Activated naive CD4-positive, alpha-beta T cell treated with anti-CD3 and anti-CD28 coated beads for 36 hours (primary cell): ENCODE results near the gene ASIC4. TPM values are rescaled to one million over a fixed set of nuclear protein-coding genes. Genes with fewer than 3 reads are reported as not detected.

Experiments
- CTCF ChIA-PET: fragments of 350-600 bp; sonication (Branson Sonifier 250); formaldehyde crosslinking; loops from one replicate; lab custom pipeline; 2021; ENCODE audit warnings: antibody characterized with exemption; lab: Charles Lee
- DNase-seq: peaks from one replicate; pipeline ENCODE4 v3.0.0-alpha.2; 2020
- H3K27ac Mint-ChIP-seq: one replicate; pipeline ENCODE4 v1.8.0; 2021; ENCODE audit warnings: mild to moderate bottlenecking, mixed read lengths
- H3K27me3 Mint-ChIP-seq: one replicate; pipeline ENCODE4 v1.8.0; 2021; ENCODE audit warnings: low read depth, mixed read lengths
- H3K36me3 Mint-ChIP-seq: one replicate; pipeline ENCODE4 v1.8.0; 2021; ENCODE audit warnings: low read depth, mixed read lengths
- H3K4me1 Mint-ChIP-seq: one replicate; pipeline ENCODE4 v1.8.0; 2021; ENCODE audit warnings: low read depth, mixed read lengths
- H3K4me3 Mint-ChIP-seq: one replicate; pipeline ENCODE4 v1.8.0; 2021; ENCODE audit warnings: mild to moderate bottlenecking, moderate library complexity, mixed read lengths
- H3K9me3 Mint-ChIP-seq: one replicate; pipeline ENCODE4 v1.8.0; 2021; ENCODE audit warnings: mixed read lengths
- intact Hi-C: fragments of 100-400 bp; cut with micrococcal nuclease; formaldehyde crosslinking; loops from one replicate; pipeline ENCODE4 v1.15.1; 2023
- total RNA-seq, 2 experiments: library from RNA; stranded (reverse); gene quantifications; one replicate each; pipeline ENCODE4 v1.2.3, GENCODE V29; 2021

ASIC4 gene
- total RNA-seq, 2 experiments from 2014 or later, result not detected

GRCh38 chr2:219541611-219542180, 27.4 kb downstream of the ASIC4 start:
- peaks cover 20% of the 10 kb centered on the region for H3K4me1 Mint-ChIP-seq
- H3K9me3 Mint-ChIP-seq, result no peaks in the 10 kb centered on the region
- H3K27me3 Mint-ChIP-seq, result peaks cover 3% of the 10 kb centered on the region
- DNase-seq, result peak; percentile 91
- peak overlapping the region; percentile 79 for H3K4me3 Mint-ChIP-seq
- H3K27ac Mint-ChIP-seq, result no peak overlapping the region
- H3K36me3 Mint-ChIP-seq, result peaks cover 9% of the 10 kb centered on the region
- intact Hi-C loops, result loop anchor here (1.0 to 5.0 kb wide), 7 partner anchors 19 to 381 kb away; partner anchors contain the start of genes CNPPD1, GLB1L, NHEJ1 and RETREG2
- CTCF ChIA-PET, result interaction anchor here (0.6 to 6.0 kb wide), 36 partner anchors 7 to 1011 kb away, joined by 3 to 65 read pairs (median 5); partner anchors contain the start of genes GMPPA, OBSL1 and STK11IP

- intact Hi-C loops, result loop anchor here (1.0 to 5.0 kb wide), 9 partner anchors 9 to 382 kb away; partner anchors contain the start of genes CNPPD1, DNAJB2, GLB1L and GMPPA
- no peak for DNase-seq
- Mint-ChIP-seq H3K4me3 (peak overlapping the region; percentile 79), H3K9me3 (no peaks in the 10 kb centered on the region), H3K36me3 (peaks cover 9% of the 10 kb centered on the region), H3K4me1 (peaks cover 20% of the 10 kb centered on the region), H3K27me3 (peaks cover 8% of the 10 kb centered on the region), H3K27ac (no peak overlapping the region)
- CTCF ChIA-PET, result interaction anchor here (0.6 to 6.0 kb wide), 9 partner anchors 11 to 928 kb away, joined by 3 to 56 read pairs (median 19); partner anchors contain the start of gene STK11IP
These were observed 28.8 kb downstream of the ASIC4 start for GRCh38 chr2:219542931-219543595.

DNA sequence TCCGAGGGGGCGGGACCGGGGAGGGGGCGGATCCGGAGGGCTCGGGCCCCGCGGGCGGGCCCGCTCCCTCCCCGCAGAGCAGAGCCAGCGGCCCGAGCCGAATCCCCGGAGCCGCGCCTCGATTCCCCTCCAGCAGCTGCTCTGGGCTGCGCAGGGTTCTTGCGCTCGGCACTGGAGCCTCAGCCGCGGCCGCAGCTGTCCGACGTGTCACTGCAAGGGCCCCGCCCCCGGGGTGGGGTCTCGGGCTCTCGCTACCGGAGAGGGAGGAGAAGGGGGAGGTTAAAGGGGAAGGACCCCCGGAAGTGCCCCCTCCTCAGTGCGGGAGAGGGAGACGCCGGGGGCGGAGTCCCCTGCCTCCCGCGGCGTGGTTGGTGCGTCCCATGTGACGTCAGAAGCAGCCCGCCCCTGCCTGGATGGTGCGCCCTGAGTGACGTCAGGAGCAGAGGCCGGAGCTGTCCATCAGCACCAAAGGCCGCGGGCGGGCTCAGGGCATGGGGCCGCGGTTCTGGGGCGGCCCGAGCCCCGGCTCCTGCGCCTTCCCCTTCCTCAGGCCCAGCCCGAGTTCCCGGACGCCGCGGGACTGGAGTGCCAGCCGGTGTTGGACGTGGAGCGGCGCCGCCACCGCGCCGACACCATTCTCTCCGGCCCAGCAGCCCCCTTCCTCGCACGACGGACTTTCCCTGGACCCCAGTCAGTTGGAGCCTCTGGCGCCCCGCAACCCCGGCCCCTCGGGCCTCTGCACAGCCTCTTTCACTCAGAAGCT, 29.5 kb downstream of the ASIC4 start, which contains the start of the genes CHPF and TMEM198:
CHPF (minus strand) TSS at position 214 of the 763 bp plus-strand sequence. CDS start 271 bp downstream, outside the sequence.
TMEM198 (plus strand) TSS at position 433 of the 763 bp plus-strand sequence. CDS start 700 bp downstream, outside the sequence.
- Mint-ChIP-seq H3K27ac (no peak within 1 kb of the TSS), H3K4me1 (peaks cover 20% of the 10 kb centered on the region), H3K36me3 (peaks cover 5% of the 10 kb centered on the region), H3K9me3 (no peaks in the 10 kb centered on the region), H3K4me3 (peak within 1 kb of the TSS; percentile 79), H3K27me3 (peaks cover 8% of the 10 kb centered on the region)
- intact Hi-C loops, result loop anchor here (1.0 to 5.0 kb wide), 9 partner anchors 9 to 383 kb away; partner anchors contain the start of genes CNPPD1, DNAJB2, GLB1L and GMPPA
- CTCF ChIA-PET, result interaction anchor here (1.0 to 6.0 kb wide), 7 partner anchors 10 to 103 kb away, joined by 3 to 56 read pairs (median 19); partner anchors contain the start of gene STK11IP
- DNase-seq, result peak; percentile 97

DNA sequence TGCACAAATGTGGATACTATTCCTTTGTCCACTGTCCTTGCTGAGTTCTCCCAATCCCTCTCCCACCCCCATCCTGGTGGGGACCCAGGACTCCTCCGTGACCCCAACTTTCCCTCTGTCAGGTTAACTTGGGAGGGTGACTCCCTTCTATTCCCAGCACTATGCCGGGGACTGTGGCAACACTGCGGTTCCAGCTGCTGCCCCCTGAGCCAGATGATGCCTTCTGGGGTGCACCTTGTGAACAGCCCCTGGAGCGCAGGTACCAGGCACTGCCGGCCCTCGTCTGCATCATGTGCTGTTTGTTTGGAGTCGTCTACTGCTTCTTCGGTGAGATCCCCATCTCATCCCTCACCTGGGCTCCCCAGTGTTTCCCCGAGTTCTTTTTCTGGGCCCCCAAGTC, 30.3 kb downstream of the ASIC4 start:
- Mint-ChIP-seq H3K27ac (no peak overlapping the region), H3K9me3 (no peaks in the 10 kb centered on the region), H3K27me3 (peaks cover 10% of the 10 kb centered on the region), H3K4me3 (peak overlapping the region; percentile 62), H3K36me3 (peaks cover 5% of the 10 kb centered on the region), H3K4me1 (peaks cover 20% of the 10 kb centered on the region)
- DNase-seq, result no peak
- CTCF ChIA-PET, result interaction anchor here (0.6 to 1.3 kb wide), 2 partner anchors 15 to 41 kb away, joined by 3 to 9 read pairs; no protein-coding TSS in a partner anchor
- intact Hi-C loops, result loop anchor here (5.0 kb wide), 2 partner anchors 297 to 367 kb away; partner anchors contain the start of genes CNPPD1, GLB1L, RETREG2 and STK16

DNA sequence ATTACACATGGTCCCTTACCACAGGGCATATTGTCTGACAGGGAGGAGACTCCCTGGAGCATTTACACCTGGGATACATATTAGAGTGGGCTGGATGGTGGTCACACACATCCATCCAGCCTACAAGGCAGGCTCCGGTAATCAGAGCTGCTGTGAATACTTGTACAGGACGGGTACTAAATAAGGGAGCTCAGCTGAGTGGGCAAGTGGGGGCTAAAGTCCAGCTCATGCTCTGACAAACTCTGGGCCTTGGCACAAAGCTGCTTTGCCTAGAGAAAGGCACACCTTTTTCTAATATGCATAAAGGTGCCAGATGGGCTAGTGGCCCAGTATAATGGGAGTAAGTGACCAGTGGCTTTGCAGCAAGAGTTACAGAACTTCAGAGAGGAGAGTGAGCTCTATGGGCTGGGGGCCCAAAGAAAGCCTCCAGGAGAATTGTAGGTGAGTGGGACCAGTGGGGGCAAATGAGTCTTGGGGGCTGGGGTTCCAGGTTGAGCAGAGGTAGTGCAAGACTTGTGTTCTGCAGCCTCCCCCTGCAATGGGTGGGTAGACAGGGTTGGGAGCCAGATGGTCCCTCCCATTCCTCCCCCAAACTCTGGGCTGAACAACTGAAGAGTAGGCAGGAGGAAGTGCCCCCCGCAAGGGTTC, 31.1 kb downstream of the ASIC4 start:
- no peak for DNase-seq
- CTCF ChIA-PET, result interaction anchor here (1.0 to 1.3 kb wide), 2 partner anchors 14 to 15 kb away, joined by 4 to 9 read pairs; no protein-coding TSS in a partner anchor
- peaks cover 20% of the 10 kb centered on the region for H3K4me1 Mint-ChIP-seq
- intact Hi-C loops, result no loop called here
- H3K36me3 Mint-ChIP-seq, result peaks cover 5% of the 10 kb centered on the region
- H3K27ac Mint-ChIP-seq, result no peak overlapping the region
- H3K27me3 Mint-ChIP-seq, result peaks cover 10% of the 10 kb centered on the region
- H3K4me3 Mint-ChIP-seq, result no peak overlapping the region
- no peaks in the 10 kb centered on the region for H3K9me3 Mint-ChIP-seq

DNA sequence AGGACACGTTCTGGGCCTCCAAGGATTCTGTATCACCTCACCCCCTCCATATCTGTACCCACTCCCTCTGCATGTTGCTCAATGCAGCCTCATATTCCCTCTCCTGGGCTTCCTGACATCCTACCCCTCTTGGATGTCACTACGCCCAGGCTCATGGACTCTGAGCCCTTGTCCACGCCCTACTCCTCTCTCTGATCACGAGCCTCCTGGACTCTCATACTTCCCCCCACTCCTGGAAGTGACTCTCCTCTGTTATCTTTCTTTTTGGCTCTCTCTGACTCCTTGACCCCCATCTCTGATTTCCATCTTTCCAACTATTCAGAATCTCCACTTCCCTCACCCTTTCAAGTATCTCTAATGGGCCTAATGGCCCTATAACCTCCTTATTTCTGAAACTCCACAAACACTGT, 31.7 kb downstream of the ASIC4 start:
- peaks cover 1% of the 10 kb centered on the region for H3K36me3 Mint-ChIP-seq
- intact Hi-C loops, result no loop called here
- DNase-seq, result no peak
- CTCF ChIA-PET, result interaction anchor here (1.0 to 1.3 kb wide), 2 partner anchors 14 to 16 kb away, joined by 4 to 9 read pairs; no protein-coding TSS in a partner anchor
- H3K27ac Mint-ChIP-seq, result no peak overlapping the region
- H3K4me1 Mint-ChIP-seq, result peaks cover 21% of the 10 kb centered on the region
- H3K27me3 Mint-ChIP-seq, result peaks cover 14% of the 10 kb centered on the region
- no peaks in the 10 kb centered on the region for H3K9me3 Mint-ChIP-seq
- H3K4me3 Mint-ChIP-seq, result no peak overlapping the region

DNA sequence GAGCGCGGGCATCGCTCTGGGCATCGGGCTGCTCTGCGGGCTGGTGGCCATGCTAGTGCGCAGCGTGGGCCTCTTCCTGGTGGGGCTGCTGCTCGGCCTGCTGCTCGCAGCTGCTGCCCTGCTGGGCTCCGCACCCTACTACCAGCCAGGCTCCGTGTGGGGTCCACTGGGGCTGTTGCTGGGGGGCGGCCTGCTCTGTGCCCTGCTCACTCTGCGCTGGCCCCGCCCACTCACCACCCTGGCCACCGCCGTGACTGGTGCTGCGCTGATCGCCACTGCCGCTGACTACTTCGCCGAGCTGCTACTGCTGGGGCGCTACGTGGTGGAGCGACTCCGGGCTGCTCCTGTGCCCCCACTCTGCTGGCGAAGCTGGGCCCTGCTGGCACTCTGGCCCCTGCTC, 33.3 kb downstream of the ASIC4 start:
- Mint-ChIP-seq H3K4me1 (peaks cover 15% of the 10 kb centered on the region), H3K27me3 (peaks cover 22% of the 10 kb centered on the region), H3K36me3 (no peaks in the 10 kb centered on the region)

DNA sequence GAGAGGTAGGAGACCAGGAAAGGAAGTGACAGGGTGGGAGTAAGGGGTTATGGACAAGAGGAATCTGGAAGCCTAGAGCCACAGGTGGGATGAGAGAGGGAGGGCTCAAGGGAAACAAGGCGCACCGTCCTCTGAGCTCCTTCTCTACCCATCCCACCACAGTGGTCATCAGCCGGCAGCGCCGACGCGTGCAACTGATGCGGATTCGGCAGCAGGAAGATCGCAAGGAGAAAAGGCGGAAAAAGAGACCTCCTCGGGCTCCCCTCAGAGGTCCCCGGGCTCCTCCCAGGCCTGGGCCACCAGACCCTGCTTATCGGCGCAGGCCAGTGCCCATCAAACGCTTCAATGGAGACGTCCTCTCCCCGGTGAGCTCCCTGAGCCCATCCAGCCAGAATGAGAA, 34.7 kb downstream of the ASIC4 start:
- CTCF ChIA-PET, result interaction anchor here (0.6 to 2.3 kb wide), 5 partner anchors 8 to 117 kb away, joined by 3 to 8 read pairs (median 4); no protein-coding TSS in a partner anchor
- H3K27me3 Mint-ChIP-seq, result peaks cover 31% of the 10 kb centered on the region
- peaks cover 15% of the 10 kb centered on the region for H3K4me1 Mint-ChIP-seq
- DNase-seq, result no peak
- H3K4me3 Mint-ChIP-seq, result no peak overlapping the region
- H3K9me3 Mint-ChIP-seq, result no peaks in the 10 kb centered on the region
- H3K27ac Mint-ChIP-seq, result no peak overlapping the region
- intact Hi-C loops, result no loop called here
- no peaks in the 10 kb centered on the region for H3K36me3 Mint-ChIP-seq

More for the DNA sequence above, 33.3 kb downstream of the ASIC4 start:
- CTCF ChIA-PET, result no interaction called here
- DNase-seq, result no peak
- Mint-ChIP-seq H3K9me3 (no peaks in the 10 kb centered on the region), H3K27ac (no peak overlapping the region), H3K4me3 (no peak overlapping the region)
- intact Hi-C loops, result no loop called here

DNA sequence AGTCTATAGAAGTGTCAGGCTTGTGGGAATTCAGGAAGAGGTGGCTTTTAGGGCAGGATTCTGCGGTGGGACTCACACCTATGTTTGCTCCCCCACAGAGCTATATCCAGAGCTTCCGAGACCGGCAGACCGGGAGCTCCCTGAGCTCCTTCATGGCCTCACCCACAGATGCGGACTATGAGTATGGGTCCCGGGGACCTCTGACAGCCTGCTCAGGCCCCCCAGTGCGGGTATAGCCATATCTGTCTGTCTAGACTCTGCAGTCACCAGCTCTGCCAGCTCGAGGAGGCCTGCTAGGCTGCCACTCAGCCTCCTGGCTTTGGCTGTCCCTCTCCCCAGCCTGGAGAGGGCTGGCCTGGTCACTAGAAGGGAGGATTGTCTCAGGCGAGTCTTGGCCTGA, 35.3 kb downstream of the ASIC4 start:
- intact Hi-C loops, result no loop called here
- H3K27me3 Mint-ChIP-seq, result peaks cover 34% of the 10 kb centered on the region
- CTCF ChIA-PET, result interaction anchor here (0.8 to 2.3 kb wide), 4 partner anchors 9 to 92 kb away, joined by 3 to 8 read pairs (median 4); no protein-coding TSS in a partner anchor

GRCh38 chr2:219551441-219552381, 37.4 kb downstream of the ASIC4 start:
- peak; percentile 72 for DNase-seq
- Mint-ChIP-seq H3K4me1 (peaks cover 8% of the 10 kb centered on the region), H3K27me3 (peaks cover 36% of the 10 kb centered on the region), H3K9me3 (no peaks in the 10 kb centered on the region), H3K4me3 (peak overlapping the region; percentile 76), H3K27ac (no peak overlapping the region), H3K36me3 (no peaks in the 10 kb centered on the region)
- CTCF ChIA-PET, result interaction anchor here (0.8 to 4.2 kb wide), 4 partner anchors 8 to 11 kb away, joined by 3 to 28 read pairs (median 6); partner anchors contain the start of genes CHPF and TMEM198
- intact Hi-C loops, result loop anchor here (1.0 kb wide), 4 partner anchors 8 to 163 kb away; partner anchors contain the start of genes CHPF, GMPPA and STK11IP

More for the DNA sequence above, 35.3 kb downstream of the ASIC4 start:
- Mint-ChIP-seq H3K4me1 (peaks cover 11% of the 10 kb centered on the region), H3K27ac (no peak overlapping the region), H3K4me3 (no peak overlapping the region), H3K36me3 (no peaks in the 10 kb centered on the region), H3K9me3 (no peaks in the 10 kb centered on the region)
- no peak for DNase-seq
